ENCODE data around the gene NKD2. TPM values are rescaled to one million over a fixed set of nuclear protein-coding genes. Genes with fewer than 3 reads are reported as not detected.

Gene NKD2
- total and polyA plus RNA-seq, 3 donors from 2014 or later, result 16.5 to 42.1 (median 31.6) TPM

- Histone ChIP-seq H3K27me3 (no peaks in the 10 kb centered on the region), H3K36me3 (ENCODE audit: low read depth, missing control alignments) (no peaks in the 10 kb centered on the region), H3K4me1 (no peaks in the 10 kb centered on the region), H3K27ac (no peak overlapping the region), H3K4me3 (no peak overlapping the region), H3K9me3 (no peaks in the 10 kb centered on the region)
- intact Hi-C loops (cut with DNase I; ENCODE audit: low total_unique reads), result no loop called here
- WGBS, 2 donors, result 86 to 95% methylated on average over 6 to 10 of the region's 10 CpGs
- DNase-seq, result no peak
- TF ChIP-seq POLR2A (IDR thresholded peaks at IDR 0.05), result no peak
These were observed 32.0 kb downstream of the NKD2 start for GRCh38 chr5:1040571-1040970.

- Histone ChIP-seq H3K27me3 (no peaks in the 10 kb centered on the region), H3K36me3 (ENCODE audit: low read depth, missing control alignments) (no peaks in the 10 kb centered on the region), H3K4me3 (no peak overlapping the region), H3K27ac (no peak overlapping the region), H3K4me1 (no peaks in the 10 kb centered on the region), H3K9me3 (no peaks in the 10 kb centered on the region)
- no peak for DNase-seq
- no peak for TF ChIP-seq CTCF (IDR thresholded peaks at IDR 0.05)
- TF ChIP-seq POLR2A (IDR thresholded peaks at IDR 0.05), result no peak
- 68 to 75% methylated on average over 15 of the region's 15 CpGs for WGBS, 2 donors
- intact Hi-C loops (cut with DNase I; ENCODE audit: low total_unique reads), result no loop called here
These were observed 32.9 kb downstream of the NKD2 start for GRCh38 chr5:1041225-1042143.

GRCh38 chr5:1042626-1043025, 34.0 kb downstream of the NKD2 start:
- Histone ChIP-seq H3K27me3 (no peaks in the 10 kb centered on the region), H3K4me3 (no peak overlapping the region), H3K36me3 (ENCODE audit: low read depth, missing control alignments) (no peaks in the 10 kb centered on the region), H3K9me3 (no peaks in the 10 kb centered on the region), H3K4me1 (no peaks in the 10 kb centered on the region), H3K27ac (no peak overlapping the region)
- 69 to 71% methylated on average over 7 of the region's 7 CpGs for WGBS, 2 donors
- no peak for DNase-seq
- TF ChIP-seq CTCF (IDR thresholded peaks at IDR 0.05) (no peak), POLR2A (IDR thresholded peaks at IDR 0.05) (no peak)
- intact Hi-C loops (cut with DNase I; ENCODE audit: low total_unique reads), result no loop called here

- Histone ChIP-seq H3K27me3 (no peaks in the 10 kb centered on the region), H3K9me3 (no peaks in the 10 kb centered on the region), H3K27ac (no peak overlapping the region), H3K36me3 (ENCODE audit: low read depth, missing control alignments) (no peaks in the 10 kb centered on the region), H3K4me3 (no peak overlapping the region), H3K4me1 (no peaks in the 10 kb centered on the region)
- 56 to 78% methylated on average over 7 of the region's 7 CpGs for WGBS, 2 donors
- DNase-seq, result no peak
- intact Hi-C loops (cut with DNase I; ENCODE audit: low total_unique reads), result no loop called here
- no peak for TF ChIP-seq CTCF (IDR thresholded peaks at IDR 0.05)
- TF ChIP-seq POLR2A (IDR thresholded peaks at IDR 0.05), result no peak
These were observed 34.7 kb downstream of the NKD2 start for GRCh38 chr5:1043327-1043726.

- intact Hi-C loops (cut with DNase I; ENCODE audit: low total_unique reads), result no loop called here
- TF ChIP-seq POLR2A (IDR thresholded peaks at IDR 0.05) (no peak), CTCF (IDR thresholded peaks at IDR 0.05) (no peak)
- Histone ChIP-seq H3K4me3 (no peak overlapping the region), H3K27me3 (no peaks in the 10 kb centered on the region), H3K4me1 (no peaks in the 10 kb centered on the region), H3K36me3 (ENCODE audit: low read depth, missing control alignments) (no peaks in the 10 kb centered on the region), H3K9me3 (no peaks in the 10 kb centered on the region), H3K27ac (no peak overlapping the region)
- no peak for DNase-seq
- WGBS, 2 donors, result 59 to 72% methylated on average over 5 of the region's 5 CpGs
These were observed 35.5 kb downstream of the NKD2 start for GRCh38 chr5:1044117-1044516.

Measured in testis (tissue), 3 donors.